Measurements from ENCODE around the gene COMMD2. TPM values are rescaled to one million over a fixed set of nuclear protein-coding genes. Genes with fewer than 3 reads are reported as not detected.

Gene COMMD2
- total and polyA plus RNA-seq, 10 of the 15 experiments (the other 5 are each of a cell fraction or from before 2014, with no cell fraction given) = 23.0 to 97.0 (median 50.9) TPM

DNA sequence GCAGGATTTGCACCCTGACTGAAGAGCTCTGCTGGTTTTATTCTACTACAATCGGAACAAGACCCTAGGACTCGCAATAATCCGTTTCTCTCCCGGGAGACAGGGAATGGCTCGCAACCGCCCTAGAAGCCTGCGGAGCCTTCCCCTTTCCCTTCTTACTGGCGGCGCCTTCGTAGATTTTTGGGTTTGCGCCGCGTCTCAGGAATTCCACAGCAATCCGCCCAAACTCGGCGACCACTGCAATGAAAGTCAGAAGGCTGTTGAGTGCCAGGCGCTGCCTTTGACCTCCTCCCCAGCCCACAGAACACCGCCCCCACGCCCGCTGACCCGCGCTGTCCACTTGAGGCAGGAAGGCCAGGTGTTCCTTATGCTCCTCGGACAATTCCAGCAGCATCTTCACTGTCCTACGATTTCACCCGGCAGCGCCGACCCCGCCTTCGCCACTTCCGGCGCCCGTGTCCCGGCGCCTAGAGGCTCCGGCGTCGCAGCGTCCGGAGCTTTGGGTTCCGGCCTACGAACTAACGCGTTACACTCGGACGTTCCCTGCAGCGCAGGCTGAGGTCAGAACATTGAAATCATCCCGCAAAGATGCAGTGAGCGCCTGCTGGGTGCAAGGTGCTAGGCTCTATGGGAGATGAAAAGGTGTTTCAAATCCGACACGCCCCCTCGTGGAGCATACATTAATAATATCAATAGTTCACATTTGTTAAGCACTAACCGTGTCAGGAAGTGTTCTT lies at the start of gene COMMD2 (continued):
- TF ChIP-seq, protein P1, sequence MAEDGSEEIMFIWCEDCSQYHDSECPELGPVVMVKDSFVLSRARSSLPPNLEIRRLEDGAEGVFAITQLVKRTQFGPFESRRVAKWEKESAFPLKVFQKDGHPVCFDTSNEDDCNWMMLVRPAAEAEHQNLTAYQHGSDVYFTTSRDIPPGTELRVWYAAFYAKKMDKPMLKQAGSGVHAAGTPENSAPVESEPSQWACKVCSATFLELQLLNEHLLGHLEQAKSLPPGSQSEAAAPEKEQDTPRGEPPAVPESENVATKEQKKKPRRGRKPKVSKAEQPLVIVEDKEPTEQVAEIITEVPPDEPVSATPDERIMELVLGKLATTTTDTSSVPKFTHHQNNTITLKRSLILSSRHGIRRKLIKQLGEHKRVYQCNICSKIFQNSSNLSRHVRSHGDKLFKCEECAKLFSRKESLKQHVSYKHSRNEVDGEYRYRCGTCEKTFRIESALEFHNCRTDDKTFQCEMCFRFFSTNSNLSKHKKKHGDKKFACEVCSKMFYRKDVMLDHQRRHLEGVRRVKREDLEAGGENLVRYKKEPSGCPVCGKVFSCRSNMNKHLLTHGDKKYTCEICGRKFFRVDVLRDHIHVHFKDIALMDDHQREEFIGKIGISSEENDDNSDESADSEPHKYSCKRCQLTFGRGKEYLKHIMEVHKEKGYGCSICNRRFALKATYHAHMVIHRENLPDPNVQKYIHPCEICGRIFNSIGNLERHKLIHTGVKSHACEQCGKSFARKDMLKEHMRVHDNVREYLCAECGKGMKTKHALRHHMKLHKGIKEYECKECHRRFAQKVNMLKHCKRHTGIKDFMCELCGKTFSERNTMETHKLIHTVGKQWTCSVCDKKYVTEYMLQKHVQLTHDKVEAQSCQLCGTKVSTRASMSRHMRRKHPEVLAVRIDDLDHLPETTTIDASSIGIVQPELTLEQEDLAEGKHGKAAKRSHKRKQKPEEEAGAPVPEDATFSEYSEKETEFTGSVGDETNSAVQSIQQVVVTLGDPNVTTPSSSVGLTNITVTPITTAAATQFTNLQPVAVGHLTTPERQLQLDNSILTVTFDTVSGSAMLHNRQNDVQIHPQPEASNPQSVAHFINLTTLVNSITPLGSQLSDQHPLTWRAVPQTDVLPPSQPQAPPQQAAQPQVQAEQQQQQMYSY (CRISPR knock-in tag; IDR thresholded peaks at IDR 0.05) = no peak
- TF ChIP-seq, protein P2, sequence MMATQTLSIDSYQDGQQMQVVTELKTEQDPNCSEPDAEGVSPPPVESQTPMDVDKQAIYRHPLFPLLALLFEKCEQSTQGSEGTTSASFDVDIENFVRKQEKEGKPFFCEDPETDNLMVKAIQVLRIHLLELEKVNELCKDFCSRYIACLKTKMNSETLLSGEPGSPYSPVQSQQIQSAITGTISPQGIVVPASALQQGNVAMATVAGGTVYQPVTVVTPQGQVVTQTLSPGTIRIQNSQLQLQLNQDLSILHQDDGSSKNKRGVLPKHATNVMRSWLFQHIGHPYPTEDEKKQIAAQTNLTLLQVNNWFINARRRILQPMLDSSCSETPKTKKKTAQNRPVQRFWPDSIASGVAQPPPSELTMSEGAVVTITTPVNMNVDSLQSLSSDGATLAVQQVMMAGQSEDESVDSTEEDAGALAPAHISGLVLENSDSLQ (IDR thresholded peaks at IDR 0.05) = peak; percentile 44
- no peak for TF ChIP-seq NRF1 (conservative IDR thresholded peaks at IDR 0.05; ENCODE audit: low read depth, low read length)
- peak; percentile 91 for TF ChIP-seq CREB1 (IDR thresholded peaks at IDR 0.05; ENCODE audit: low read depth)
- TF ChIP-seq, protein P3, sequence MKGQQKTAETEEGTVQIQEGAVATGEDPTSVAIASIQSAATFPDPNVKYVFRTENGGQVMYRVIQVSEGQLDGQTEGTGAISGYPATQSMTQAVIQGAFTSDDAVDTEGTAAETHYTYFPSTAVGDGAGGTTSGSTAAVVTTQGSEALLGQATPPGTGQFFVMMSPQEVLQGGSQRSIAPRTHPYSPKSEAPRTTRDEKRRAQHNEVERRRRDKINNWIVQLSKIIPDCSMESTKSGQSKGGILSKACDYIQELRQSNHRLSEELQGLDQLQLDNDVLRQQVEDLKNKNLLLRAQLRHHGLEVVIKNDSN (IDR thresholded peaks at IDR 0.05; ENCODE audit: borderline replicate concordance, extremely low read length, insufficient read depth, low read depth, low read length) = no peak
- peak; percentile 76 for TF ChIP-seq GATAD2B (conservative IDR thresholded peaks at IDR 0.05; ENCODE audit: low read depth)
- no peak for TF ChIP-seq NFXL1 (IDR thresholded peaks at IDR 0.05; ENCODE audit: borderline replicate concordance)
- peak; percentile 85 for TF ChIP-seq HCFC1 (IDR thresholded peaks at IDR 0.05; ENCODE audit: low read length)
- TF ChIP-seq YY1 (IDR thresholded peaks at IDR 0.05; ENCODE audit: low read depth, low read length) = peak; percentile 91
- TF ChIP-seq ZNF384 (IDR thresholded peaks at IDR 0.05; ENCODE audit: borderline replicate concordance, low read depth, low read length) = no peak
- TF ChIP-seq, protein P4, sequence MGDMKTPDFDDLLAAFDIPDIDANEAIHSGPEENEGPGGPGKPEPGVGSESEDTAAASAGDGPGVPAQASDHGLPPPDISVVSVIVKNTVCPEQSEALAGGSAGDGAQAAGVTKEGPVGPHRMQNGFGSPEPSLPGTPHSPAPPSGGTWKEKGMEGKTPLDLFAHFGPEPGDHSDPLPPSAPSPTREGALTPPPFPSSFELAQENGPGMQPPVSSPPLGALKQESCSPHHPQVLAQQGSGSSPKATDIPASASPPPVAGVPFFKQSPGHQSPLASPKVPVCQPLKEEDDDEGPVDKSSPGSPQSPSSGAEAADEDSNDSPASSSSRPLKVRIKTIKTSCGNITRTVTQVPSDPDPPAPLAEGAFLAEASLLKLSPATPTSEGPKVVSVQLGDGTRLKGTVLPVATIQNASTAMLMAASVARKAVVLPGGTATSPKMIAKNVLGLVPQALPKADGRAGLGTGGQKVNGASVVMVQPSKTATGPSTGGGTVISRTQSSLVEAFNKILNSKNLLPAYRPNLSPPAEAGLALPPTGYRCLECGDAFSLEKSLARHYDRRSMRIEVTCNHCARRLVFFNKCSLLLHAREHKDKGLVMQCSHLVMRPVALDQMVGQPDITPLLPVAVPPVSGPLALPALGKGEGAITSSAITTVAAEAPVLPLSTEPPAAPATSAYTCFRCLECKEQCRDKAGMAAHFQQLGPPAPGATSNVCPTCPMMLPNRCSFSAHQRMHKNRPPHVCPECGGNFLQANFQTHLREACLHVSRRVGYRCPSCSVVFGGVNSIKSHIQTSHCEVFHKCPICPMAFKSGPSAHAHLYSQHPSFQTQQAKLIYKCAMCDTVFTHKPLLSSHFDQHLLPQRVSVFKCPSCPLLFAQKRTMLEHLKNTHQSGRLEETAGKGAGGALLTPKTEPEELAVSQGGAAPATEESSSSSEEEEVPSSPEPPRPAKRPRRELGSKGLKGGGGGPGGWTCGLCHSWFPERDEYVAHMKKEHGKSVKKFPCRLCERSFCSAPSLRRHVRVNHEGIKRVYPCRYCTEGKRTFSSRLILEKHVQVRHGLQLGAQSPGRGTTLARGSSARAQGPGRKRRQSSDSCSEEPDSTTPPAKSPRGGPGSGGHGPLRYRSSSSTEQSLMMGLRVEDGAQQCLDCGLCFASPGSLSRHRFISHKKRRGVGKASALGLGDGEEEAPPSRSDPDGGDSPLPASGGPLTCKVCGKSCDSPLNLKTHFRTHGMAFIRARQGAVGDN (IDR thresholded peaks at IDR 0.05) = 0 out of 2 replicates have a peak, but pooled peaks have one; percentile 23
- peak; percentile 68 for TF ChIP-seq BACH1 (IDR thresholded peaks at IDR 0.05; ENCODE audit: borderline replicate concordance)
- TF ChIP-seq ESRRA (IDR thresholded peaks at IDR 0.05; ENCODE audit: low read length) = peak; percentile 70
- peak; percentile 40 for TF ChIP-seq RAD21 (IDR thresholded peaks at IDR 0.05; ENCODE audit: insufficient read depth, low read depth, low read length)
- TF ChIP-seq CREM (IDR thresholded peaks at IDR 0.05; ENCODE audit: low read depth) = peak; percentile 96
- TF ChIP-seq CHD1 (IDR thresholded peaks at IDR 0.05; ENCODE audit: low read depth, low read length) = no peak; the same call in 1 of the 2 replicates
